HG02970 (cell line): Measurements from ENCODE around the gene DENND1A.

Experiments used
- ATAC-seq: cut with Tn5 transposase; IDR thresholded peaks from one replicate; pipeline ENCODE4 v1.9.1; 2021; ENCODE audit warnings: mild to moderate bottlenecking, moderate library complexity, moderate number of reproducible peaks; ENCODE audit not compliant: unreplicated experiment, low FRiP score

Gene DENND1A

GRCh38 chr9:123369296-123369695 is 560.6 kb downstream of the DENND1A start:
- ATAC-seq: no peak

DNA sequence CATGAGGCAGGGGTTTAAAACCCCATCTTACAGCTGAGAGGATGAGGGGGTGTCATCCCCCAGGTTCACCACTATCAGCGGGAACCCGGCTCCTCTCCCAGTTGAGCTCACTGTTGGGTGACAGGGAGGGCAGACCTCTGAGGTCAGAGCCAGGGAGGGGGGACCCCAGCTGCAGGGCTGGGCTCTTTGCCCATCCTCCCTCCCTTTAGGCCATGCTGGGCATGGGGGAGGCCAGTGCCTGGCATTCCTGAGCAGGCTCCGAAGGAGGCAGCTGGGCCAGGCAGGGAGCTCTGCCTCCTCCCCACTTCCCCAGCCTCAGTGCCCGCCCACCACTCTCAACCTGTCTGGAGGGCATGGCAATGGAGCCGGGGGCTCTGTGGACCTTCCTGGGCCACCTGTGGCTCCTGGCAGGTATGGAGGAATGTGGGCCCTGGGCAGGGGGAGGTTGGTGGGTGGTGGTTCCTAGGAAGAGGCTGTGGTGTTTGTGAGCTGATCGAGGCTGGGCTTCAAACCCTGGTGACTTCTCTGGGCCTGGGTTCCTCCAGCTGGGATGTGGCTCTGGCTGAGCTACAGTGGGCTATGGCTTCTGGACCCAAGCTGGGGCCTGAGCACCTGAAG is 561.3 kb downstream of the DENND1A start:
- ATAC-seq: no peak

- ATAC-seq: no peak
Observed at GRCh38 chr9:123368023-123368422, 561.9 kb downstream of the DENND1A start.

GRCh38 chr9:123365881-123366528 is 563.9 kb downstream of the DENND1A start:
- ATAC-seq: no peak

GRCh38 chr9:123365287-123365880 is 564.5 kb downstream of the DENND1A start:
- no peak for ATAC-seq

GRCh38 chr9:123364241-123364824 is 565.6 kb downstream of the DENND1A start:
- no peak for ATAC-seq

- ATAC-seq: no peak
Observed at GRCh38 chr9:123362856-123363255, 567.1 kb downstream of the DENND1A start.

DNA sequence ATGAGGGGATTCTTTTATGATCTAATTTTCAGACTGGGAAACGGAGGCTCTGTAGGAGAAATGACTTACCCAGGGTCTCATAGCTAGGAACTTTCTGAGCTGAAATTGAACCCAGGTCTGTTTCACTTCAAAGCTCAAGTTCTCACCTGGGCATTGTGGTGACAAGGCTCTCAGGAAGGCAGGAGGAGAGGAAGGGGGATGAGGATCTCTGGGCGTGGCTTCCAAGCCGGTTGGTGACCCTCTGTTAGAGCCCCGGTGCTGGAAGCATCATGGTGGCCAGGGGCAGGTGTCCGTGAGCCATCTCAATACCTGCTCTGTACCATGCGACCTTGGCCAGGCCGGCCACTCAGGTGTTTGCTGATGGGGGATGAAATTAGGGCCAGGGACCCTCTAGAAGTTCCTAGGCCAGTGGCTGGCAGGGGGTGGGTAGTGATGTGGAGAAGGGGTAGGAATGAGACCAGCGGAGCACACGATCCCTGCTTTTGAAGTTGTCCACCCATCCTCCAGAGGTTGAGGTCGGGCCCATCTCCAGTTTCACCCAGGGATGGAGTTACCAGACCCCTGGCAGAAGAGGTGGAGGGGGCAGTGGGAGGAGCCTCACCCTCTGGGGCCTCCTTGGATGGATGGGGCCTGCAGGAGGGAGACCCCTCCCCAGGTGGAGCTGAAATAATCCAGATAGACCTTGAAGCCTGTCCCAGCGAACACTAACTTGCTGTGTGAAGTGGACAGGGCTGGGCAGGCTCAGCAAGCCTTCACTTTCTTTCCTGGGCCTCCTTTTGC is 568.0 kb downstream of the DENND1A start:
- no peak for ATAC-seq

GRCh38 chr9:123361086-123361730 is 568.7 kb downstream of the DENND1A start:
- no peak for ATAC-seq

DNA sequence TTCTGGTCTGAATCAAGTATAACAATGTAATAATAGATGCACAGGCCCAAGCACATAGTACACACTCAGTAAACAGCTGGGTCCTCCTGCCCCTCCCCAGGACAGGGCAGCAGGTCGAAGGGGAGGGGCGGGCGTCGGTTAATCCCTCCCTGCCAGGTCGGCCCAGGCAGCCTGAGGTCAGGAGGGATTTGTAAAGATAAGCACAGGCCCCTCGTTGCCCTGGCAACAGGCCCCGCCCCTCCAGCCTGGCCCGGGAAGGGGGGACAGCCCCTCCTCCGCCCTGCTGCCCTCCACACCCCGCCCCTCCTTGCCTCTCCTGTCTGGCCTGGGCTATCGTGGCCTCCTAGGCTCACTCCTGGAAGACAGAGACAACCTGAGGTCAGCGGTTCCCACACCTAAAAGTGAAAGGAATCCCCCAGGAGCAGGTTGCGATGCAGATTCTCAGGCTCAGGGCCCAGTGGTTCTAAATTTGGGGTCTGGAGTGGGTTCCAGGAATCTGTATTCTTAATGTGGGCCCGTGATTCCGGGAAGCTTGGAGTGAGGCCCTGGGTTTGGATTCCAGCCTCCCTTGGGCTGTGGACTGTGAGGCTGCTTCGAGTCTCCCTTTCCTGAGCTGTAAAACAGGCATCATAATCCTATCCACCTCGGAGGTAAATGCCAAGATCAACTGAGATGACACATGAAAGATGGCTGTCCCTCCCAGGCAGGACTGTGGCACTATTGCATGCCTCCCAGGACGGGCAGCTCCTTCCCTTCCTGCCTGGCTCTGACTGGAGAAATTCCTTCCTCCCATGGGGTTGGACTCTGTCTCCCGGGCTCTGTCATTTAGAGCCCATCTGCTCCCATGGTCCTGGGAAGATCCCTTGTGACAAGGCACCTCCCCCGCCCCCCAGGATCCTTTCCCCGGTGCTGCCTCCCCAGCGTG is 569.5 kb downstream of the DENND1A start:
- no peak for ATAC-seq

DNA sequence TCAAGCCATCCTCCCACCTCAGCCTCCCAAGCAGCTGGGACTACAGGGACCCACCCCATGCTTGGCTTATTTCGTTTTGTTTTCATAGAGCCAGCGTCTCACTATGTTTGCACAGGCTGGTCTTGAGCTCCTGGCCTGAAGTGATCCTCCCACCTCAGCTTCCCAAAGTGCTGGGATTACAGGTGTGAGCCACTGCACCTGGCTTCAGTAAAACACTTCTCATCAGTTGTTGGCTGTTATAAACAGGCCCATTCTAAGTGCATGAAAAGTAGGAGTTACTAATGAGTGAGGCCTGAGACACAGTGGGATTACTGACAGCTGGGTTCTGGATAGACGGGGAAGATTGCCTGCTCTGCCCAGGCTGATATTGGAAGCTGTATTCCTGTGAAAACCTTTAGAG is 570.4 kb downstream of the DENND1A start:
- ATAC-seq: no peak

- no peak for ATAC-seq
Observed at GRCh38 chr9:123359106-123359505, 570.8 kb downstream of the DENND1A start.

DNA sequence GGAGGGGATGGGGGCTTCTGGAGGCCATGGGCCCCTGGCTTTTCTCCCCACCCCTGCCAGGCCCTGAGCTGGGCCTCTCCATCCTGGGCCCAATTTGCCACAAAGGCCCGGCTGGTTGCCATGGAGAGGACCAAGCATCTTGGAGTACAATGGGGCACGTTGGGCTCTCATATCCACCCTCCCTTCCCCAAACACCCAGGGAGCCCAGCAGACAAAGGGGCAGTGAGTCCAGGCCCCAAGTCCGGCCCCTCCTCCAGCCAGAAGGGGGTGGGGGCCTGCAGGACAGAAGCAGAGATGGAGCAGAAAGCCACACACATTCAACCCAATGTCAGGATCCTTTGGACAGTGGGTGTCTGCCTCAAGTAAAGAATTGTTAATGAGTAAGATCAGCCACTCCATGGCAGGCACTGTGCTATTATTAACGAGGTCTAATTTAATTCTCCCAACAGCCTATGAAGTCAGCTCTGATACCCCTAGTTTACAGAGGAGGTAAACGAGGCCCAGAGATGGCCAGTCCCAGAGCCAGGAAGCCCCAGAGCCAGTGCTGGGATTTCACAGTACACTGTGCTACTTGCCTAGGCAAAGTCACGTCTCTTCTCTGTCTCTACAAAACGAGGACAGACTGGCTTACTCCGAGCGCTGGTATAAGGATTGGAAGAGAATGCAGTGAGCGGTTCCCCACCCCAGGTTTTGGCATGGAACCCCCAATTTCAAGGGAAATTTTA is 571.6 kb downstream of the DENND1A start:
- no peak for ATAC-seq

- ATAC-seq: no peak
Observed at GRCh38 chr9:123357743-123358059, 572.2 kb downstream of the DENND1A start.

GRCh38 chr9:123356851-123357742 is 572.8 kb downstream of the DENND1A start:
- ATAC-seq: no peak

GRCh38 chr9:123355761-123356431 is 574.0 kb downstream of the DENND1A start, which contains the start of gene CRB2:
TSS of gene CRB2 (plus strand) at chr9:123356197. CDS start at chr9:123356261, 64 bp downstream.
- no peak for ATAC-seq

- ATAC-seq: no peak
Observed at GRCh38 chr9:123354806-123355508, 575.0 kb downstream of the DENND1A start.
